ENCODE results near the gene SPCS2. TPM values are rescaled to one million over a fixed set of nuclear protein-coding genes. Genes with fewer than 3 reads are reported as not detected.

SPCS2 gene
- polyA plus RNA-seq, 1 donor (not counting 4 experiments of a cell fraction or from before 2014, with no cell fraction given), result 207 TPM

- no peak for FAIRE-seq
- Histone ChIP-seq H3K4me3 (ENCODE audit: control insufficient read depth in 2 of 3, extremely low read depth in 1 of 3, insufficient read depth in 2 of 3, low read depth in 1 of 3, low read length in 3 of 3) (no peak overlapping the region), H3K27ac (ENCODE audit: control insufficient read depth, insufficient read depth, low read length) (no peak overlapping the region), H4K20me1 (ENCODE audit: control insufficient read depth, extremely low read depth, insufficient read depth, low read length) (peaks cover 11% of the 10 kb centered on the region), H3K36me3 (ENCODE audit: control insufficient read depth in 2 of 2, extremely low read depth in 1 of 2, insufficient read depth in 2 of 2, low read length in 2 of 2) (peaks cover 1 to 28% of the 10 kb centered on the region in 2 experiments), H3K9me3 (ENCODE audit: control insufficient read depth, low read depth, low read length) (no peaks in the 10 kb centered on the region), H3K4me1 (ENCODE audit: control insufficient read depth, extremely low read depth, insufficient read depth, low read length) (peaks cover 11% of the 10 kb centered on the region), H3K4me2 (ENCODE audit: control insufficient read depth, extremely low read depth, insufficient read depth, low read depth, low read length) (no peak overlapping the region), H3K27me3 (ENCODE audit: control insufficient read depth, extremely low read depth, insufficient read depth, low read length) (no peaks in the 10 kb centered on the region), H2AFZ (ENCODE audit: control insufficient read depth, low read length) (no peak overlapping the region), H3K9me1 (ENCODE audit: control insufficient read depth, extremely low read depth, insufficient read depth, low read length) (no peaks in the 10 kb centered on the region), H3K79me2 (ENCODE audit: control insufficient read depth, insufficient read depth, low read length) (peaks cover 97% of the 10 kb centered on the region), H3K9ac (ENCODE audit: control insufficient read depth, extremely low read depth, insufficient read depth, low read length) (no peak overlapping the region)
- no peak for TF ChIP-seq CTCF (optimal IDR thresholded peaks at IDR 0.05 in 1 of 3, IDR thresholded peaks at IDR 0.05 in 1 of 3, conservative IDR thresholded peaks at IDR 0.05 in 1 of 3; ENCODE audit: extremely low read depth in 1 of 3, insufficient read depth in 2 of 3, low read length in 3 of 3)
- no peak for TF ChIP-seq EZH2 (IDR thresholded peaks at IDR 0.05; ENCODE audit: low read length)
- dilution Hi-C loops (cut with MboI; ENCODE audit: extremely low pct_ligation_motif_present, low sequenced_read_pairs), result no loop called here
- no peak for DNase-seq (ENCODE audit: low read depth, low spot score)
Observed at GRCh38 chr11:74953451-74953850, 4.4 kb downstream of the SPCS2 start.

GRCh38 chr11:74954199-74954598, 5.1 kb downstream of the SPCS2 start:
- Histone ChIP-seq H3K27me3 (ENCODE audit: control insufficient read depth, extremely low read depth, insufficient read depth, low read length) (no peaks in the 10 kb centered on the region), H3K4me3 (ENCODE audit: control insufficient read depth in 2 of 3, extremely low read depth in 1 of 3, insufficient read depth in 2 of 3, low read depth in 1 of 3, low read length in 3 of 3) (no peak overlapping the region), H2AFZ (ENCODE audit: control insufficient read depth, low read length) (no peak overlapping the region), H3K4me1 (ENCODE audit: control insufficient read depth, extremely low read depth, insufficient read depth, low read length) (peaks cover 11% of the 10 kb centered on the region), H3K27ac (ENCODE audit: control insufficient read depth, insufficient read depth, low read length) (no peak overlapping the region), H3K9me3 (ENCODE audit: control insufficient read depth, low read depth, low read length) (no peaks in the 10 kb centered on the region), H3K9ac (ENCODE audit: control insufficient read depth, extremely low read depth, insufficient read depth, low read length) (no peak overlapping the region), H3K4me2 (ENCODE audit: control insufficient read depth, extremely low read depth, insufficient read depth, low read depth, low read length) (no peak overlapping the region), H3K79me2 (ENCODE audit: control insufficient read depth, insufficient read depth, low read length) (peaks cover 98% of the 10 kb centered on the region), H3K9me1 (ENCODE audit: control insufficient read depth, extremely low read depth, insufficient read depth, low read length) (no peaks in the 10 kb centered on the region), H4K20me1 (ENCODE audit: control insufficient read depth, extremely low read depth, insufficient read depth, low read length) (peaks cover 11% of the 10 kb centered on the region), H3K36me3 (ENCODE audit: control insufficient read depth in 2 of 2, extremely low read depth in 1 of 2, insufficient read depth in 2 of 2, low read length in 2 of 2) (peaks cover 1 to 28% of the 10 kb centered on the region in 2 experiments)
- TF ChIP-seq EZH2 (IDR thresholded peaks at IDR 0.05; ENCODE audit: low read length) (no peak), CTCF (optimal IDR thresholded peaks at IDR 0.05 in 1 of 3, IDR thresholded peaks at IDR 0.05 in 1 of 3, conservative IDR thresholded peaks at IDR 0.05 in 1 of 3; ENCODE audit: extremely low read depth in 1 of 3, insufficient read depth in 2 of 3, low read length in 3 of 3) (no peak)
- dilution Hi-C loops (cut with MboI; ENCODE audit: extremely low pct_ligation_motif_present, low sequenced_read_pairs), result no loop called here
- no peak for DNase-seq (ENCODE audit: low read depth, low spot score)
- FAIRE-seq, result no peak
